Left renal cortex interstitium (tissue), 4 donors: ENCODE data around the gene TBC1D2B. TPM values are rescaled to one million over a fixed set of nuclear protein-coding genes. Genes with fewer than 3 reads are reported as not detected.
"Not testable (repeated sequence)": the region's sequence is repeated elsewhere in the genome, so short reads cannot be mapped to it uniquely, and the experiment has no call there.

Experiments
- DNase-seq, 4 donors: peaks; one replicate each; pipeline ENCODE4 v3.0.0-alpha.2; 2013; ENCODE audit warnings: low read depth in 4 of 4, low spot score in 2 of 4, missing footprints in 1 of 4
- polyA plus RNA-seq, 4 donors: library from polyadenylated mRNA; unstranded; fragments of 120-200 nt; gene quantifications; one replicate each; pipeline ENCODE4 v1.2.1, GENCODE V29; 2013; ENCODE audit not compliant: insufficient read length in 4 of 4

The TBC1D2B gene
- polyA plus RNA-seq, 4 donors = 29.7 to 32.1 (median 31.4) TPM

- no peak for DNase-seq
Measured at GRCh38 chr15:77980098-77980497, 97.4 kb downstream of the TBC1D2B start.

- not testable (repeated sequence) for DNase-seq
Measured at GRCh38 chr15:77979157-77979556, 98.4 kb downstream of the TBC1D2B start.

- not testable (repeated sequence) for DNase-seq
Measured at GRCh38 chr15:77978759-77979145, 98.8 kb downstream of the TBC1D2B start.

GRCh38 chr15:77977903-77978758 is 99.4 kb downstream of the TBC1D2B start:
- not testable (repeated sequence) for DNase-seq

GRCh38 chr15:77976760-77977525 is 100.6 kb downstream of the TBC1D2B start:
- not testable (repeated sequence) for DNase-seq

- not testable (repeated sequence) for DNase-seq
Measured at GRCh38 chr15:77976095-77976450, 101.4 kb downstream of the TBC1D2B start.

GRCh38 chr15:77975332-77976094 is 102.0 kb downstream of the TBC1D2B start:
- no peak for DNase-seq

- DNase-seq = no peak
Measured at GRCh38 chr15:77974416-77975331, 102.8 kb downstream of the TBC1D2B start.

GRCh38 chr15:77974098-77974414 is 103.5 kb downstream of the TBC1D2B start:
- DNase-seq = no peak

- DNase-seq = not testable (repeated sequence)
Measured at GRCh38 chr15:77973273-77974097, 104.0 kb downstream of the TBC1D2B start.

GRCh38 chr15:77972706-77973105 is 104.8 kb downstream of the TBC1D2B start:
- DNase-seq = not testable (repeated sequence)

- not testable (repeated sequence) for DNase-seq
Measured at GRCh38 chr15:77971875-77972274, 105.6 kb downstream of the TBC1D2B start.

GRCh38 chr15:77970813-77971360 is 106.6 kb downstream of the TBC1D2B start:
- DNase-seq = not testable (repeated sequence)

GRCh38 chr15:77969055-77969454 is 108.5 kb downstream of the TBC1D2B start:
- DNase-seq = no peak

GRCh38 chr15:77967798-77968197 is 109.7 kb downstream of the TBC1D2B start:
- DNase-seq = no peak

GRCh38 chr15:77967235-77967615 is 110.3 kb downstream of the TBC1D2B start:
- not testable (repeated sequence) for DNase-seq

GRCh38 chr15:77966540-77967234 is 110.8 kb downstream of the TBC1D2B start:
- DNase-seq = no peak

- no peak for DNase-seq
Measured at GRCh38 chr15:77964193-77964592, 113.3 kb downstream of the TBC1D2B start.
